Measurements from ENCODE around the gene INMT.
"Not testable (repeated sequence)": the region's sequence is repeated elsewhere in the genome, so short reads cannot be mapped to it uniquely, and the experiment has no call there.

The INMT gene

DNA sequence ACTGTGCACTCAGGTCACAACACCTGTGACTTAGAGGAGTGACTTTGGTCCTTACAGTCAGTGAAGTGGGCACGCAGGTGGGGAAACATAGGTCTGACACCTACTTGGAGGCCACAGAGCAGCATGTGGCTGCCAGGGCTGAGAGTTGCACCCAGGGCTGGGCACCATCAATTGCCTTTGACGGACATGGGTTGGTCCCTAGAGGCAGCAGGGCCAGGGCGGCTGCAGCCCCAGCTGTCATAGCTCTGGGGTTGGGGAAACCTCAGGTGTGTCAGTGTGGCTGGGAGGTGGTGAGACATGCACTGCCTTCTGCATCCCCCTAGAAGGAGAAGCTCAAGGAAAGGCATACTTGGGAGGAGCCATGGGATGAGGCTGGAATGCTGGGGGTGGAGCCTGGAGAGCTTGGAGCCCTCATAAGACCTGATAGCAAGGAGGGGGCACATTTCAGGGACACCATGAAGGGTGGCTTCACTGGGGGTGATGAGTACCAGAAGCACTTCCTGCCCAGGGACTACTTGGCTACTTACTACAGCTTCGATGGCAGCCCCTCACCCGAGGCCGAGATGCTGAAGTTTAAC, at the start of gene INMT:
TSS of gene INMT (plus strand) at position 440 of the 578 bp plus-strand sequence. CDS start at position 456, 16 bp downstream.
- DNase-seq: no peak

- peak; percentile 29 for DNase-seq
Measured at GRCh38 chr7:30702200-30702599, 49.7 kb upstream of the INMT start.

- no peak for DNase-seq
Measured at GRCh38 chr7:30703756-30704155, 48.2 kb upstream of the INMT start.

- peak; percentile 52 for DNase-seq
Measured at GRCh38 chr7:30705008-30705407, 46.9 kb upstream of the INMT start.

DNA sequence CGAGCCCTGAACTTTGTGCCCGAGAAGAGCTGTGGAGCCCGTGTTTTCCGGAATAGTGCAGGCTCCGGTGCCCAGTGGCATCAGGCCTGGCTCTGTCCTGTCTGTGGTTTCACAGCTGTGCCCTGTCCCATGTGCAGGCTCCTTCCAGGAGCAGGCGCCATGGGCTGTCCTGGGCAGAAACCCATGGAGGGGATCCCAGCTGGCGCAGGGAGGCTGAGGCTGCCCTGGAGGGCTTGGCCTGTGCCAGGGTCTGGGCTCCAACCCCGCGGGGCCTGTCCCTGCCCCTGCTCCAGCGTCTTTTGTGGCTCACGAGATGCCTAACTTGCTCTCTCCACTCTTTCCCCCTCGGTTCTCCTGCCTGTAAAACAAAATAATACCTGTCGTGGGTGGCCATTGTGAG, 46.3 kb upstream of the INMT start:
- DNase-seq: no peak

GRCh38 chr7:30706316-30706715, 45.6 kb upstream of the INMT start:
- no peak for DNase-seq

DNA sequence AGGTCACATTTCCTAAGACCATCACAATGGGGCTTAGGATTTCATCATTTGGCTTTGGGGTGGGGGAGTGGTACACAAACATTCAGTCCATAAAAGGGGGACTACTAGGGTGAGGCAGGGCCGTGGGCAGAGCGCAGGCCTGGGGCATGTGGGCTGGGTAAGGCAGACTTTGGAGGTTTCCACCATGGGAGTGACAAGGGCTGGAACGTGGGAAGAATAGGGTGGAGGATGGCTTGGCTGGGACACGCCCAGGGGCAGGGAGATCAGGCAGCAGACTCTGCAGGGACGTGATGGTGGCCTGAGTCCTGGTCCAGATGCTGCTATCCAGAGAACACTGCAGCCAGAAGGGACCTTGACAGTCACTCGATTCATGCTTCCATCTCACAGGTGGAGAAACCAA, 45.0 kb upstream of the INMT start:
- no peak for DNase-seq

GRCh38 chr7:30707391-30708357, 44.3 kb upstream of the INMT start:
- DNase-seq: no peak

DNA sequence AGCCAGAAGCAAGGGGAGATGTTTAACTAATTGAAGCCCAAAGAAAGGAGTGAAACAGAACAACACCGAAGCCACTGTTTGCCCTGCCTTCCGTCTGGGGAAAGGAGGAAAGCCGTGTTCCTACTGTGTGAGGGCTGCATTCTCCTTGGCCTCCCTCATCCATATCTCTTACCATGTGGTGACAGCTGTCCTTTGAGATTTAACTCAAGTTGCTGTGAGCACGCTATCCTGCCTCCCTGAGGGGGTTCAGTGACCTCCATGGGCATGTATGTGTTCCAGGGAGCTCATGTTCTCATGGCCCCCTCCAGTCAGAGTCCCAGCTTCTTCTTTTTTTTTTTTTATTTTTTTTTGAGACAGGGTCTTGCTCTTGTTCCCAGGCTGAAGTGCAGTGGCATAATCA, 43.5 kb upstream of the INMT start:
- DNase-seq: no peak

GRCh38 chr7:30708983-30709382, 43.0 kb upstream of the INMT start:
- no peak for DNase-seq

DNA sequence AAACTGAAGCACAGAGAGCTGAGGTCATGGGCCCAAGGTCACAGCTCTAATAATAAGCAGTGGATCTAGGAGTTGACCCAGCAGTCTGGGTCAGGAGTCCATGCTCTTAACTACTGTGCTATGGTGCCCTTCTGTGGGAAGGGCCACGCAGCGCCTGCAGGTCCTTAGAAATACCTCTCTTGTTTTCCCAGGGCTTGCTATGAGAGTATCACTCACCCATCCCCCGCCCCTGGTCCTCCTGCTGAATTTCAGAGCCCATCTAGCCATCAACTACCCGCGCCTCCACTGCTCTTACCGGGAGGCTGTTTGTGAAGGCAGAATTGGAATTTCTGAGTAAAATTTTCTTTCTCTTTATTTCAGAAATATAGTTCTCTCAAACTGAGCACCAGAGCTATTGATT, 42.4 kb upstream of the INMT start:
- DNase-seq: no peak

DNA sequence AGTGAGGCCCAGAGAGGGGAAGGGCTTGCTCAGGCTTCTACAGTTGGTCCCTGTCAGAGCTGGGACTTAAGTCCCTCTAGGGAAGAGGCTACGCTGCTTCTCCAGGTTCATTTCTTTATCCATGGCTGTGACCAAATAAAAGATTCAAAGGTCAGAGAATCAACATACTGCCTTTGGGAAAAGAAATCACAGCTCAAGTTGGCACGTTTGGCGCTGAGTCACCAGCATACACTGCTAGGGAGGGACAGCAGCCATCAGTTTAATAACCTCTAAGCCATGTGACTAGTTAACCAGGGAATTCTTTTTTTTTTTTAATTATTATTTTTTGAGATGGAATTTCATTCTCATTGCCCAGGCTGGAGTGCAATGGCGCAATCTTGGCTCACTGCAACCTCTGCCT, 41.3 kb upstream of the INMT start:
- no peak for DNase-seq

GRCh38 chr7:30713392-30713791, 38.5 kb upstream of the INMT start:
- no peak for DNase-seq

DNA sequence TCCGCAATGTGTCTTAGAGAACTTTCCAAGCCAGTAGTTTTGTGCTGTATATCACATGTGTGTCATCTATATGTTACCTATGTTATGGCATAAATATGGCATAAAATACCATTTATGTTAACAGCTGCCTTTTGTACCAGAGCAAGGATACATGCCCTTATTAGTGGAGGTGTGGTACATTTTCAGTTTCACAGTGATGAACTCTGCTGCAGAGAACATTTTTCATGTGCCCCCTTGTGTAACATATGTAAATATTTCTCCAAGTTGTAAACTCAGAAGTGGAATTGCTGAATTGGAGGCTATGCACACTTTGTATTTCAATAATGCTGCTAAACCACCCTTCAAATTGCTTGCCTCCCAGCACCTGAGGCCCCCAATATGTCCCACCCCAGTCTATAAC, 37.8 kb upstream of the INMT start:
- DNase-seq: no peak

DNA sequence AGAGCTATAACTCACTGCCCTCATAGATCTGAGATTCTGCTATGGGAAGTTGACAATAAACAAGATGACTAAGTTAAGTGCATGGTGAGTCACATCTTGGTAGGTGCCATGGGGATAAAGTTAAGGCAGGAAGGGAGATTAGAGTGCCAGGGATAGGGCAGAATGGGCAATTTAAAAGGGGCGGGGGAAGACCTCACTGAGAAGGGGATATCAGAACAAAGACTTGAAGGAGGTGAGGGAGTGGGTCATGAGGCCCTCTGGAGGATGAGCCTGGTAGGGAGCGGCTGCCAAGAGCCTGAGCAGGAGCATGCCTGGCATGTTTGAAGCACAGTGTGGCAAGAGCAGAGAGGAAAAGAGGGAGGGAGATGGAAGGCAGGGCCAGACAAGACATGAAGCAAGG, 34.8 kb upstream of the INMT start:
- DNase-seq: no peak

GRCh38 chr7:30719434-30719833, 32.5 kb upstream of the INMT start:
- DNase-seq: not testable (repeated sequence)

GRCh38 chr7:30721211-30721610, 30.7 kb upstream of the INMT start:
- DNase-seq: no peak

GRCh38 chr7:30722187-30722586, 29.7 kb upstream of the INMT start:
- no peak for DNase-seq

GRCh38 chr7:30722671-30723070, 29.3 kb upstream of the INMT start:
- DNase-seq: no peak

- DNase-seq: no peak
Measured at GRCh38 chr7:30723776-30724175, 28.2 kb upstream of the INMT start.

DNA sequence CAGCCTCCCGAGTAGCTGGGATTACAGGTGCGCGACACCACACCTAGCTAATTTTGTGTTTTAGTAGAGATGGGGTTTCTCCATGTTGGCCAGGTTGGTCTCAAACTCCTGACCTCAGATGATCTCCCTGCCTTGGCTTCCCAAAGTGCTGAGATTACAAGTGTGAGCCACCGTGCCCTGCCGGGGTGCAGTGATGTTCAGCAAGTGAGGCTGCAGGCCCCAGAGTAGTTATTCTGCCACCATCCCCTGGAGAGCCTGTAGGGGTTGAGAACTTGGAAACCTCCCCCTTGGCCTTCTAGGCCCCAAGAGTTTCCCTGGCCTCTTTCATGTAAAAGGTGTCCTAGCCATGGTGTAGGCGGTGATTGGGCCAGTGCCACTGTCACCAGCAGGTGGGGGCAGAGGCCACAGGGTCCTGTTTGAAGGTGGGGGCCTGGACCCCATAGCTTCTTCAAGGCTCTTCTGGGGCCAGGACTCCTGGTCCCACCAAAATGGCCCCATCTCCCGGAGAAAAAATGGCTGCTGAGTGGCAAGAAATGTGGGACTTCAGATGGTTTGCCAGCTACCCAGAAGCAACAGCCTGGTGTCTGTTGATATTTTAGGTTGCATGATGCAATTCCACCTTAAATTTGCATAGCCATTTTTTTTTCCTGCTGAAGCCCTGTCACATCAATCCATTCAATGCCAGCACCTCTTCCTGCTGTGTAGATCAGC, 25.5 kb upstream of the INMT start:
- no peak for DNase-seq

GRCh38 chr7:30727061-30727945, 24.6 kb upstream of the INMT start:
- no peak for DNase-seq
